Muscle of leg (tissue), 11 donors: Measurements from ENCODE around the gene RET. TPM values are rescaled to one million over a fixed set of nuclear protein-coding genes. Genes with fewer than 3 reads are reported as not detected.

Source experiments
- DNase-seq: peaks from one replicate; pipeline ENCODE4 v3.0.0; 2013
- H3K27ac ChIP-seq: one replicate; pipeline ENCODE4 v1.5.1; 2013; ENCODE audit warnings: mild to moderate bottlenecking, low read length, control low read depth
- H3K27me3 ChIP-seq: one replicate; pipeline ENCODE4 v1.6.1; 2013; ENCODE audit warnings: low read length; ENCODE audit not compliant: control insufficient read depth, insufficient read depth
- H3K36me3 ChIP-seq: one replicate; pipeline ENCODE4 v1.6.1; 2013; ENCODE audit warnings: low read length; ENCODE audit not compliant: control insufficient read depth, insufficient read depth
- H3K4me1 ChIP-seq: one replicate; pipeline ENCODE4 v1.6.1; 2013; ENCODE audit warnings: low read length; ENCODE audit not compliant: control insufficient read depth, insufficient read depth
- H3K4me3 ChIP-seq: one replicate; pipeline ENCODE4 v1.5.1; 2013; ENCODE audit warnings: low read length, control low read depth
- H3K9me3 ChIP-seq: replicated peaks from 2 replicates; pipeline ENCODE4 v1.6.1; 2013; ENCODE audit warnings: low read depth, low read length; ENCODE audit not compliant: control insufficient read depth
- WGBS: methylation state at CpG from one replicate; pipeline ENCODE4 v1.1.5; 2013; ENCODE audit warnings: missing lambda C conversion rate; ENCODE audit not compliant: insufficient coverage; 5-methylcytosine and 5-hydroxymethylcytosine counted together
- polyA plus RNA-seq, 8 donors: library from polyadenylated mRNA; unstranded; fragments of 120-200 nt; gene quantifications; one replicate each; pipeline versions ENCODE4 v1.2.1 to v1.2.3, GENCODE V29; 2013; ENCODE audit warnings: inconsistent platforms in 1 of 8, low replicate concordance in 1 of 8; ENCODE audit not compliant: insufficient read length in 8 of 8, insufficient read depth in 1 of 8
- total RNA-seq: library from RNA; stranded (reverse); fragments of 120-200 nt; gene quantifications from one replicate; pipeline ENCODE4 v1.2.4, GENCODE V29; 2013

RET gene
- total and polyA plus RNA-seq, 9 donors, result 0.95 to 4.3 (median 1.6) TPM

DNA sequence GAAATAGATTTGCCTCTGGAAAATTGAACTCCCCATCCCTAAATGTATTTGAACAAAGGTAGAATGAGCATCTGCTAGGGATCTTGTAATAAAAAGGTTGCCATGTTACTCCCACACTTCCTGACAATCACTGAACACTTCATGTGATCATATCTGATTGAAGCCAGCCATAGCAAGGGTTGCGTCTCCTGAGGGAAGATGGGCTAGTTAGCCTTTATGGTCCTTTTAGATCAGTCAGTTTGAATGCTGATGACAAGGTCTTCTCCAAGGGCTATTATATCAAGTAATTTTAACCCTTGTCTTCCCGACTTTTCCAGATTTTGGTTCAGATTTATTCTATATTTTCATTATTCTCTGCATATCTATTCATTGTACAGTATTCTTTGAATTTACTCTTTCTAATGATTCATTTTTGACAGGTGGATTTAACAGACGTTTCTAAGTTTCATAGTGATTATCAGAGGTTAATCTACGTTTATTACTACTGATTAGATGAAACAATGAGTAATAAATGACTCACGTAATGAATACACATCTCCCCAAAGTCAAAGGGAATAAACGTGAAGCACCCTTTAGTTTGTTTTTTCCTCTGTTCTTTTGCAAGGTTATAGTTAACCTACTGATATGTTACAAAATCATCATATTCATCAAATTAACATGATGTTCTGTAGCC lies 89.5 kb downstream of the RET start:
- peaks cover 28% of the 10 kb centered on the region for H3K36me3 ChIP-seq
- DNase-seq, result no peak
- H3K27ac ChIP-seq, result no peak overlapping the region

DNA sequence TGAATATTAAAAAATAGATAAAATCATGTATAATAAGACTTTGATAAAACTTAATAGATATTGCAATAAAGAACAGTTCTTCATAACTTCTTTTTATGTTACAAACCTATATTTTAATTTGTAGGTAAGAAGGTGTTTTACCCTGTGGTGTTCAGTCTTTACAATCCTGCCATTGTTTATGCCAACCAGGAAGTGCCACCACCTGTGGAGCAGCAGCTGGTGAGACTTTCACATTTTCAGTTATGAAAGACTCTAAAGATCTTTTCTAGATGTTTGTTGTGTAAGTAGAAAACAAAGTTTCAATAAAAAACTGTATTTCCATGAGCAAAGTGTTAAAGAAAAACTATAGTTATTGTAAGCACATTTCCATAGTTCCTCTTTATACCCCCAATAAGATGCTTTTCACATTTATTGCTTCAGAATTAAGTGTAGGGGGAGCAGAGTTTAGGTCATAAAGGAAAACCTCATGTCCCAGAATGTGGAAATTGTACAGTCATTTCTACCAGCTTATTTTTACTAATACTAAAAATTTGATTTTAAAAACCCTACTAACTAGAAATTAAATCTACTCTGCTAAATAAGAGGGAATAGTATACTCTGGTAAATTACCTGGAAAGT lies 90.1 kb downstream of the RET start:
- H3K27me3 ChIP-seq, result no peaks in the 10 kb centered on the region
- no peak overlapping the region for H3K27ac ChIP-seq
- H3K4me3 ChIP-seq, result no peak overlapping the region
- H3K9me3 ChIP-seq, result no peaks in the 10 kb centered on the region
- no peak for DNase-seq
- no peaks in the 10 kb centered on the region for H3K4me1 ChIP-seq
- peaks cover 25% of the 10 kb centered on the region for H3K36me3 ChIP-seq

More for the DNA sequence above, 89.5 kb downstream of the RET start:
- Histone ChIP-seq H3K9me3 (no peaks in the 10 kb centered on the region), H3K4me3 (no peak overlapping the region), H3K4me1 (no peaks in the 10 kb centered on the region), H3K27me3 (no peaks in the 10 kb centered on the region)
- no CpG with 5 or more reads among the region's 6 CpGs for WGBS

DNA sequence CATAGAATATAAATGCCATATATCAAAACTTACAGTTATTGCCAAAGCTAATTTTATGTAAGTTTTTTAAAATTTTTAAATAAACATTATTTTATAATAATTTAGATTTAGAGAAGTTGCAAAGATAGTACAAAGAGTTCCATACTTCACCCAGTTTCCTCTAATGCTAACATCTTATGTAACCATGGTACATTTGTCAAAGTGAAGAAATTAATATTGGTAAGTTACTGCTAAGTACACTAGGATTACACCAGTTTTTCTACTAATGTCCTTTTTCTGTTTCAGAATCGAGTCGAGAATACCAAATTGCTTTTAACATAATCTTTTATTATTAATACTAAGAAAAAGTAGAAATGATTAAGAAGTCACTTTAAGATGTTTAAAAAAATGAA lies 90.6 kb downstream of the RET start:
- Histone ChIP-seq H3K9me3 (no peaks in the 10 kb centered on the region), H3K27ac (no peak overlapping the region), H3K4me3 (no peak overlapping the region), H3K36me3 (peaks cover 25% of the 10 kb centered on the region), H3K27me3 (no peaks in the 10 kb centered on the region), H3K4me1 (no peaks in the 10 kb centered on the region)
- DNase-seq, result no peak
- no CpG with 5 or more reads among the region's 2 CpGs for WGBS

DNA sequence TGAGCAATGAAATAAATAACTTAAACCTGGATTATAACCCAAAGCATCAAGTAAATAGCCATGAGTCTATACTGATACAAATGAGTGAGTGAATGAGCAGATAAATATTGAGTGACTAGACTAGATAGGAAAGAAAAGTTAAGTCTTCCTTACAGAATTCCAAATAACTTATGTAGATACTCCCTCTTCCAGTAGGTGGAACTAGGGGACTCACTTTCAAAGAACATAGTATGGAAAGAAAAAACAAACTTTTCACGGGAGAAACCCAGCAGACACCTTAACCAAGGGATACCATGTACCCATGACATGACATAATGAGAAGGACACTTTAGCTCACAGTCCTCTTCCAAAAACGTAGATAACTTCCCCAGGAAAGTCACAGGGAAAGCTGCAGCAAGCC lies 93.6 kb downstream of the RET start:
- Histone ChIP-seq H3K27me3 (no peaks in the 10 kb centered on the region), H3K4me1 (no peaks in the 10 kb centered on the region), H3K27ac (no peak overlapping the region), H3K36me3 (peaks cover 29% of the 10 kb centered on the region), H3K4me3 (no peak overlapping the region), H3K9me3 (no peaks in the 10 kb centered on the region)
- no peak for DNase-seq
- WGBS, result 70% methylated on average over 2 of the region's 2 CpGs

DNA sequence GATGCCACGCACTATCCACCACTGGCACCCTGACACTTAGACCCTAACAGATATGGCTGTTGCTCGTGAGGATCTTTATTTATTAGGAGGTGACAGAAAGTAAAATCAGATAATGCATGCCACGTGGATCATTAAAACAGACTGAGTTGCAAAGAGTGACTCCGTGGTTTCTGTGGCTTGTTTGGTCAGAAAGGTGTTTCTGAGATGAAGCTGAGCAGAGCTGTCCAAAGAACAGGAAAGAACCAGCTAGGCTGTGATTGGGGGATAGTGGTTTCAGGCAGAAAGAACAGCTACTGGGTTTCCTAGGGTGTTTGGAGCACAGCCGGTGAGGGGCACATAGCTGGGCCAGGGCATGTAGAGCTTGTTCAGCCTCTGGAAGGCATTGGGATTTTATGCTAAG lies 95.8 kb downstream of the RET start:
- H3K36me3 ChIP-seq, result peaks cover 36% of the 10 kb centered on the region
- 95% methylated on average over 4 of the region's 5 CpGs for WGBS
- H3K4me1 ChIP-seq, result no peaks in the 10 kb centered on the region
- no peaks in the 10 kb centered on the region for H3K9me3 ChIP-seq
- DNase-seq, result no peak
- H3K4me3 ChIP-seq, result no peak overlapping the region
- H3K27me3 ChIP-seq, result no peaks in the 10 kb centered on the region
- H3K27ac ChIP-seq, result no peak overlapping the region

DNA sequence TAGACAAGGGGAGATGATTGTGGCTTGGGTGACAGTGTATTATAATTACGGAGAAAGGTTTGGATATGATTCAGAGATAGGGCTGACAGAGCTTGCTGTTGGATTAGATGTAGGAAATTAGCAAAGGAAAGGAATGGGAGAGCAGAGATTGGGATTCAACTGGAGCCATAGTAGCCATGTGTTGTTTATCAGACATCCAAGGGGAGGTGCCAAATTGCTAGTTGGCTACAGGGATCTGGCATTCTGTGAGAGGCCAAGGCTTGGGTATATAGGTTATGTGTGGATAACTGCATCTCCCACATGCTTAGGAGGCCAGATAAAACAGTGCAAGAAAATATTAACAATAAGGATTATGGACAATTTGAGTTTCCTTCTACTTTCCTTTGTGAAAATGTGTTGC lies 96.3 kb downstream of the RET start:
- Histone ChIP-seq H3K9me3 (no peaks in the 10 kb centered on the region), H3K4me3 (no peak overlapping the region), H3K36me3 (peaks cover 36% of the 10 kb centered on the region), H3K27me3 (no peaks in the 10 kb centered on the region), H3K4me1 (no peaks in the 10 kb centered on the region), H3K27ac (no peak overlapping the region)
- 92% methylated on average over 1 of the region's 1 CpG for WGBS
- no peak for DNase-seq

DNA sequence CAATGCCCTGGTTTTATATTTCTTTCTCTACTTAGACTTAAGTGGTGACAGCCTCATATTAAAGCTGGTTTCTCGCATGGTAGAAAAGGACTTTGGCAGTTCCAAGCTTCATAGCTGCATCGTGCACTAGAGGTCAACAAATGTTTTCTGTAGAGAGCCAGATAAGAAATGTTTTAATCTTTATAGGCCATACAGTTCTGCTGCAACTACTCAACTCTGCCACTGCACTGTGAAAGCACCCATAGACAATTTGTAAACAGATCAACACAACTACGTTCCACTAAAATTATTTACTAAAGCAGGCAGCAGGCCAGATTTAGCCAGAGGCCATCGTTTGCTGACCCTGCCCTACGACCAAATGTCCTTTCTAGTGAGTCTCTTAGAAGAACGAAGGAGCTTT lies 98.1 kb downstream of the RET start:
- no CpG with 5 or more reads among the region's 6 CpGs for WGBS
- no peaks in the 10 kb centered on the region for H3K27me3 ChIP-seq
- H3K4me1 ChIP-seq, result no peaks in the 10 kb centered on the region
- no peak for DNase-seq
- H3K9me3 ChIP-seq, result peaks cover 6% of the 10 kb centered on the region
- H3K27ac ChIP-seq, result no peak overlapping the region
- peaks cover 38% of the 10 kb centered on the region for H3K36me3 ChIP-seq
- H3K4me3 ChIP-seq, result no peak overlapping the region

DNA sequence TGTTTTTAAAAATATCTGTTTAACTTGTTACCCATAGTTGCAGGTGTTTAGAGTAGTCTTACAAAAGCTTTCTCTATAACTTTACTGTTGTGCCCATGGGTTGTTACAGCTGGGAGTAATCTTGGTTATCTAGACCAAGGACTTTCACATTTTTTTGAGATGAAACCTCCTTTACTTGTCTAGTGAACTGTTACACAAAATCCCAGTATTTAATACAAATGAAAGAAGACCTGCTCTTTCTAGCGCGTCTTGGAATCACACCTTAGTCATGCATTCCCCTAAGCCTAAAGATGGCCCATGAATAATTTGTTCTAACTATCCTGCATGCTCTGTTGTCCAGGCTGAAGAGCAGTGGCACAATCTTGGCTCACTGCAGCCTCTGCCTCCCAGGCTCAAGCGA lies 99.4 kb downstream of the RET start:
- Histone ChIP-seq H3K36me3 (peaks cover 45% of the 10 kb centered on the region), H3K4me1 (no peaks in the 10 kb centered on the region), H3K4me3 (no peak overlapping the region), H3K27me3 (no peaks in the 10 kb centered on the region), H3K9me3 (peaks cover 6% of the 10 kb centered on the region), H3K27ac (no peak overlapping the region)
- WGBS, result 100% methylated on average over 2 of the region's 3 CpGs
- no peak for DNase-seq

DNA sequence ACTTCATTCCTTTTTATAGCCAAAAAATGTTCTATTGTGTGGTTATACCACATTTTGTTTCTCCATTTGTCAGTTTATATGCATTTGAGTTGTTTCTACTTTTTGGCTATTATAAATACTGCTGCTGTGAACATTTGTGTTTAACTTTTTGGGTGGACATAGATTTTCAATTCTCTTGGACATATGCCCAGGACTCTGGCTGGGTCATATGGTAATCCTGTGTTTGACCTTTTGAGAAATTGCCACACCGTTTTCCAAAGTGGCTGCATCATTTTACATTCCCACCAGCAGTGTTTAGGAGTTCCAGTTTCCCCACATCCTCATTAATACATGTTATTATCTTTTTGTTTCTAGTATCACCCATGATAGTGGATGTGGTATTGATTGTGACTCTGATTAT lies 100.7 kb downstream of the RET start:
- Histone ChIP-seq H3K27ac (no peak overlapping the region), H3K27me3 (no peaks in the 10 kb centered on the region), H3K36me3 (peaks cover 49% of the 10 kb centered on the region), H3K9me3 (peaks cover 6% of the 10 kb centered on the region), H3K4me3 (no peak overlapping the region), H3K4me1 (no peaks in the 10 kb centered on the region)
- no peak for DNase-seq
- no CpG with 5 or more reads among the region's 1 CpG for WGBS
